RWPE2 (cell line): ENCODE measurements around the gene MYBPC2.

Source experiments
- ATAC-seq: fragments of 200-7000 bp; cut with Tn5 transposase; 3 replicates; pipeline ENCODE4 v1.9.1; 2021; ENCODE audit warnings: low read depth
- DNase-seq: peaks from one replicate; pipeline ENCODE4 v3.0.0-alpha.2; 2020; ENCODE audit warnings: low spot score
- H3K27ac ChIP-seq: fragments of 450-650 bp; 2 replicates; pipeline ENCODE4 v1.5.1; 2017; ENCODE audit warnings: mild to moderate bottlenecking; ENCODE audit not compliant: poor library complexity, severe bottlenecking
- H3K27me3 ChIP-seq: fragments of 250-450 bp; sonication (Bioruptor Pico); 2 replicates; pipeline ENCODE4 v1.5.1; 2021; ENCODE audit warnings: mild to moderate bottlenecking, moderate library complexity; ENCODE audit not compliant: insufficient read depth, poor library complexity, severe bottlenecking
- H3K36me3 ChIP-seq: fragments of 250-450 bp; sonication (Bioruptor Pico); 2 replicates; pipeline ENCODE4 v1.5.1; 2020; ENCODE audit warnings: low read depth, mild to moderate bottlenecking, moderate library complexity
- H3K4me1 ChIP-seq: fragments of 250-450 bp; sonication (Bioruptor Pico); 2 replicates; pipeline ENCODE4 v1.5.1; 2021; ENCODE audit warnings: mild to moderate bottlenecking, moderate library complexity; ENCODE audit not compliant: insufficient read depth, poor library complexity, severe bottlenecking
- H3K4me3 ChIP-seq: fragments of 250-450 bp; sonication (Bioruptor Pico); 2 replicates; pipeline ENCODE4 v1.5.1; 2021; ENCODE audit warnings: mild to moderate bottlenecking, moderate library complexity; ENCODE audit not compliant: severe bottlenecking
- H3K9me3 ChIP-seq: fragments of 250-450 bp; sonication (Bioruptor Pico); 2 replicates; pipeline ENCODE4 v1.5.1; 2021; ENCODE audit warnings: mild to moderate bottlenecking, moderate library complexity; ENCODE audit not compliant: severe bottlenecking
- TF ChIP-seq, protein P1 (sequence below): fragments of 450-650 bp; IDR thresholded peaks from one replicate; pipeline ENCODE4 v1.5.1; 2017; ENCODE audit warnings: mild to moderate bottlenecking, moderate library complexity; ENCODE audit not compliant: poor library complexity, severe bottlenecking

MYBPC2 gene

DNA sequence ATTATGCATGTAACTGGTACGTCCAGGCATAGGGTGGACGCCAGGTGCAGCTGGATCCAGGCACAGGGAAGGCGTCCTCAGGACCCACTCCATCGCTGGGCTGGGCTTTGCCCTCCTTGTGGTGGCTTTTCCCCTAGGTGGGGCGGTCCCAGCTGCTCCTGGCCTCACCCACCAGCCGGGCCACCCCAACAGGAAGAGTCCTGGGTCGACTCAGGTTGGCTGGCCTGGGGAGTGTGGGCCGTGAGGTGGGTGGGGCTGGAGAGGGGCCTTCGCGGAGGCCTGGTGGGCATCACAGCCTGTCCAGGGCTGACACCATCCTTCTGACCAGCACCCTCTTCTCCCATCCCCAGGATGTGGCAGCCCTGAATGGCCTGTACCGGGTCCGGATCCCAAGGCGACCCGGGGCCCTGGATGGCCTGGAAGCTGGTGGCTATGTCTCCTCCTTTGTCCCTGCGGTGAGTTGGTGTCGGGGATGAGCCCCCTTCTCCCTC lies 47.1 kb downstream of the MYBPC2 start:
- ATAC-seq: no peak
- peaks cover 14% of the 10 kb centered on the region for H3K36me3 ChIP-seq

DNA sequence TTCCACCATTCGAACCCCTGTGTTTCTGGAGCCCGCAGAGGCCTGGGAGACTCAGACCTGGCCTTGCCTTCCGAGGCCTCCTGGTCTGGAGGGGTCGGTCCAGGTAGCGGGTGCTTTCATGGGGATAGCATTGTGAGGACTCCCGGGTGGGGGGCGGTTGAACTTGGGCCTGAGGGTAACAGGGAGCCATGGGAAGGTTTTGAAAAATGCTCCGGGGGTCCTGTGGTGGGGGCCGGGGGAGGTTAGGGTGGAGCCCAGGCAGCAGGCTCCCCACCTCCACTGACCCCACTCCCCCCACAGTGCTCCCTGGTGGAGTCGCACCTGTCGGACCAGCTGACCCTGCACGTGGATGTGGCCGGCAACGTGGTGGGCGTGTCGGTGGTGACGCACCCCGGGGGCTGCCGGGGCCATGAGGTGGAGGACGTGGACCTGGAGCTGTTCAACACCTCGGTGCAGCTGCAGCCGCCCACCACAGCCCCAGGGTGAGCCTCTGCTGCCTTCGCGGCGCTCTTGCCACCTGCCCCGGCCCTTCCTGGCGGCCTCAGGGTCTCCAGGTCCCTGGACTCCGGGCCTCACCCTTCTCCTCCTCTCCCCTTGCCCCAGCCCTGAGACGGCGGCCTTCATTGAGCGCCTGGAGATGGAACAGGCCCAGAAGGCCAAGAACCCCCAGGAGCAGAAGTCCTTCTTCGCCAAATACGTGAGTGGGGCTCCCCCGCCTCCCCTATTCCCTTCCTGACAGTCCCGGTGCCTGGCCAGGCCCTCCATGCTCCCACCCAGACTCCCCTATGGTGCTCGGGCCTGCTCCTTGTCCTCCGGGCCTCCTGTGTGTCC lies 47.8 kb downstream of the MYBPC2 start:
- Histone ChIP-seq H3K4me3 (no peak overlapping the region), H3K27me3 (no peaks in the 10 kb centered on the region), H3K27ac (no peak overlapping the region), H3K9me3 (no peaks in the 10 kb centered on the region), H3K36me3 (peaks cover 14% of the 10 kb centered on the region), H3K4me1 (no peaks in the 10 kb centered on the region)
- ATAC-seq: no peak
- TF ChIP-seq, protein P1, sequence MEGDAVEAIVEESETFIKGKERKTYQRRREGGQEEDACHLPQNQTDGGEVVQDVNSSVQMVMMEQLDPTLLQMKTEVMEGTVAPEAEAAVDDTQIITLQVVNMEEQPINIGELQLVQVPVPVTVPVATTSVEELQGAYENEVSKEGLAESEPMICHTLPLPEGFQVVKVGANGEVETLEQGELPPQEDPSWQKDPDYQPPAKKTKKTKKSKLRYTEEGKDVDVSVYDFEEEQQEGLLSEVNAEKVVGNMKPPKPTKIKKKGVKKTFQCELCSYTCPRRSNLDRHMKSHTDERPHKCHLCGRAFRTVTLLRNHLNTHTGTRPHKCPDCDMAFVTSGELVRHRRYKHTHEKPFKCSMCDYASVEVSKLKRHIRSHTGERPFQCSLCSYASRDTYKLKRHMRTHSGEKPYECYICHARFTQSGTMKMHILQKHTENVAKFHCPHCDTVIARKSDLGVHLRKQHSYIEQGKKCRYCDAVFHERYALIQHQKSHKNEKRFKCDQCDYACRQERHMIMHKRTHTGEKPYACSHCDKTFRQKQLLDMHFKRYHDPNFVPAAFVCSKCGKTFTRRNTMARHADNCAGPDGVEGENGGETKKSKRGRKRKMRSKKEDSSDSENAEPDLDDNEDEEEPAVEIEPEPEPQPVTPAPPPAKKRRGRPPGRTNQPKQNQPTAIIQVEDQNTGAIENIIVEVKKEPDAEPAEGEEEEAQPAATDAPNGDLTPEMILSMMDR: no peak
- no peak for DNase-seq

More for the DNA sequence above, 47.1 kb downstream of the MYBPC2 start:
- Histone ChIP-seq H3K27me3 (no peaks in the 10 kb centered on the region), H3K27ac (no peak overlapping the region), H3K4me1 (no peaks in the 10 kb centered on the region), H3K9me3 (no peaks in the 10 kb centered on the region), H3K4me3 (no peak overlapping the region)
- TF ChIP-seq, protein P1: no peak
- no peak for DNase-seq

DNA sequence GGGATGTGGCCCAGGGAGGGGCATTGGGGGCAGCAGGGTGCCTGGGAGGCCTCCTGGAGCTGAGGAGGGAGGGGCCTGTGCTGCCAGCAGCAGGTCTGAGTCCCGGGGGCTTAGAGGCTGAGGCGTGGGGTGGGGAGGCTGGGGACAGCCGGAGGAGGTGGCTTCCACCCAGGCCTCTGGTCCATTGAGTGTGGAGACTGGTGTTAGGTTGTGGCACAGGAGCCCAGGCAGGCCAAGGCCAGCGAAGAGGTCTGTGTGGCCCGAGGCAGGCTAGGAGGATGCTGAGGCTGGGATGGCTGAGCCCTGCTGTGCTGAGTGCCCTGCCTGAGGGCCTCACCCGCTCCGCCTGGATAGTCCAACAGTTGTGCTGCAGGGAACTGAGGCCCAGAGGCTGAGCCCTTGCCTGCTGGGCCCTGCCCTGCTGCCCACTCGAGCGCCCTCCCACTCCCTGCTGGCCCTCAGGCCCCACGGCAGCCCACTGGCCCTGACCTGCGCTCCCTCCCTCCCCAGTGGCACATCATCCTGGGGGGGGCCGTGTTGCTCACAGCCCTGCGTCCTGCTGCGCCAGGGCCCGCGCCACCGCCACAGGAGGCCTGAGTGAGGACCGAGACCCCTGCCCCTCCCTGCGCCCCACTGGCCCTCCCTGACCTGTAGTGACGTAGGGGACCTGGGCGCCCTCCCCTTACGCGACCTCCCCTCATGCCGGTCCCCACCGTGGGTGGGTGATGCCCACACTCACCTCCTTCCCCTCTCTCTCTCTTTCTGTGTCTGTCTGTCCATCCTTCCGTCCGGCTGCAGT lies 48.9 kb downstream of the MYBPC2 start:
- Histone ChIP-seq H3K27ac (no peak overlapping the region), H3K36me3 (peaks cover 14% of the 10 kb centered on the region), H3K4me3 (no peak overlapping the region), H3K27me3 (no peaks in the 10 kb centered on the region), H3K9me3 (no peaks in the 10 kb centered on the region), H3K4me1 (no peaks in the 10 kb centered on the region)
- DNase-seq (no peak), ATAC-seq (no peak)
- TF ChIP-seq, protein P1: no peak

DNA sequence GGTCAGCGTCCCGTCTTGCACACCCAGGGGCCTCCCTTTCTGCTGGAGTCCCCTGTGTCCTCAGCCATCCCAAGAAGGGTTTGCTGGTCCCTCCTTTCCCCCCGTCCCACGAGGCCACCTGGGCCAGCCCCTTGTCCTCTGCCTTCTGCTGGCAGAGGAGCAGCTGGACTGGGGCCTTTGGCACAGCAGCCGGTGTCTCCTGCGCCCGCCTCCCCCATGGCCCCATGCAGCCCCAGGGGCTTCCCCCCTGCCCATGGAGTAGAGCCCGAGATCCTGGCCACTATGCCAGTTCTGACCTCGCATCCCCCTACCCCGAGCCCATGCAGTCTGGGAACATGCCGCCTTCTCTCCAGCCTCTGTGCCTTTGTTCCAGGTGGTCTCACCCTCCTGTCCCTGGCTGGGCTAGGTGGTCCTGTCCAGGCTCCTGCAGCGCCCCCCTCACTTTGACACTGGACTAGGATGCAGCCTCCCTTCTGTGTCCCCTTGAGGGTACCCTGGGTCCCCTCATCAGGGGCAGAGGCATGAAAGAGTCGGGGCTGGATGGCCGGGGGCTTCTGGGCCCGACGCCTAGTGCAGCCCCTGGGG lies 49.7 kb downstream of the MYBPC2 start:
- TF ChIP-seq, protein P1: no peak
- H3K9me3 ChIP-seq: no peaks in the 10 kb centered on the region
- ATAC-seq (no peak), DNase-seq (no peak)
- H3K36me3 ChIP-seq: peaks cover 14% of the 10 kb centered on the region
- H3K27ac ChIP-seq: no peak overlapping the region
- H3K27me3 ChIP-seq: peaks cover 4% of the 10 kb centered on the region
- no peaks in the 10 kb centered on the region for H3K4me1 ChIP-seq
- H3K4me3 ChIP-seq: no peak overlapping the region
